Measurements from ENCODE around the gene TST.
A peak's percentile ranks its signal among the peaks of the same experiment; 100 is the strongest.

The TST gene

DNA sequence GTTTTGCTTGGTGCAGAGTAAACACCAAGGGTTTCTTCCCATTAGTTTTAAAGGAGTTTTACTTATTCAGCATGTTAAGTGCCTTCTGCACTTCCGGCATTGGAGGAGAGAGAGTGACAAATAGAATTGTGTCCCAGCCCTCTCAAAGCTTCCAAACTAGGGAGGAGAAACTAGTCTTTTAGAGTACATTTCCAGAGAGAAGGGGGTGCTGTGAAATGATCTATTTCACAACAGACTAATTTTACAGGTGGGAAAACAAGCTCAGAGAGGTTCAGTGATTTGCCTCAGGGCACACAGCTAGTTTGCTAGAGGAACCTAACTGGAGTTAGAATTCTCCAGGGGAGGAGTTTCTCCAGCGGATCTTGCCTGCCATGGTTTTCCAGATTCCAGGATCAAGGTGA is 12.9 kb upstream of the TST start:
- Histone ChIP-seq H3K27ac (no peak overlapping the region), H3K4me3 (ENCODE audit: low read depth, low read length) (no peak overlapping the region), H3K36me3 (peaks cover 15% of the 10 kb centered on the region; the same call in 1 of the 2 replicates), H3K27me3 (ENCODE audit: insufficient read depth, low read depth, severe bottlenecking) (no peaks in the 10 kb centered on the region), H3K9me3 (ENCODE audit: severe bottlenecking) (no peaks in the 10 kb centered on the region)
- TF ChIP-seq, protein P1, sequence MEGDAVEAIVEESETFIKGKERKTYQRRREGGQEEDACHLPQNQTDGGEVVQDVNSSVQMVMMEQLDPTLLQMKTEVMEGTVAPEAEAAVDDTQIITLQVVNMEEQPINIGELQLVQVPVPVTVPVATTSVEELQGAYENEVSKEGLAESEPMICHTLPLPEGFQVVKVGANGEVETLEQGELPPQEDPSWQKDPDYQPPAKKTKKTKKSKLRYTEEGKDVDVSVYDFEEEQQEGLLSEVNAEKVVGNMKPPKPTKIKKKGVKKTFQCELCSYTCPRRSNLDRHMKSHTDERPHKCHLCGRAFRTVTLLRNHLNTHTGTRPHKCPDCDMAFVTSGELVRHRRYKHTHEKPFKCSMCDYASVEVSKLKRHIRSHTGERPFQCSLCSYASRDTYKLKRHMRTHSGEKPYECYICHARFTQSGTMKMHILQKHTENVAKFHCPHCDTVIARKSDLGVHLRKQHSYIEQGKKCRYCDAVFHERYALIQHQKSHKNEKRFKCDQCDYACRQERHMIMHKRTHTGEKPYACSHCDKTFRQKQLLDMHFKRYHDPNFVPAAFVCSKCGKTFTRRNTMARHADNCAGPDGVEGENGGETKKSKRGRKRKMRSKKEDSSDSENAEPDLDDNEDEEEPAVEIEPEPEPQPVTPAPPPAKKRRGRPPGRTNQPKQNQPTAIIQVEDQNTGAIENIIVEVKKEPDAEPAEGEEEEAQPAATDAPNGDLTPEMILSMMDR (IDR thresholded peaks at IDR 0.05; ENCODE audit: low read depth, low read length): no peak
- DNase-seq: no peak

DNA sequence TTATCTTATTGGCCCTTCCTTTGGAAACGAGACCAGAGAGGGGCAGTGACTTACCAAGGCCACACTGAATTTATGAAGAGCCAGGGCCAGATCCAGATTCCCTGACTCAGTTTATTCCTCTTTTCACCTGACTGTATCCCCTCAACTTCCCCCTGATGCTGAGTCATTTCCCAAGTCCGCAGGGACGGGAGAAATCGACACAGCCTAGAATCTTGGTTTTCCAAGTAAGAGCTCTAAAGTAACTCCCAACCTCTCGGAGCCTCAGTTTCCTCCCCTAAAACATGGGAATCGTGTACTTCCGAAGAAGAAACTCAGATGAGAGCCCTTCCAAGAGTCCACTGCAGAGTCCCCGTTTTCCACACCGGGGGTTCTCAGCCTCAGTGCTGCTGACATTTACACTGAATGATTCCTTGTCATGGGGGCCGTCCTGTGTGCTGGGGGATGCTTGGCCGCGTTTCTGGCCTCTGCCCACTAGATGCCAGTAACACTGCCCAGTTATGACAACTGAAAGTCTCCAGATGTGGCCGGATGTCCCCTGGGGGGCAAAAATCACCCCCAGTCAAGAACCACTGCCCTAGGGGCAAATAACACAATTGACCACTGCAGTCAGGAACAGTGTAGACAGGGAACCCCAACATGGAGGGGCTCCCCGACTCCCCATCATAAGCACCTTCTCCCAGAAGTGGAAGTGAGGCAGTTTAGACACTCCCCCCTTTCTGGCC is 11.5 kb upstream of the TST start:
- TF ChIP-seq, protein P1 (IDR thresholded peaks at IDR 0.05; ENCODE audit: low read depth, low read length): peak; percentile 26; the same call in 1 of the 2 replicates
- Histone ChIP-seq H3K4me3 (ENCODE audit: low read depth, low read length) (no peak overlapping the region), H3K27me3 (ENCODE audit: insufficient read depth, low read depth, severe bottlenecking) (no peaks in the 10 kb centered on the region), H3K9me3 (ENCODE audit: severe bottlenecking) (no peaks in the 10 kb centered on the region), H3K36me3 (peaks cover 21% of the 10 kb centered on the region; the same call in 1 of the 2 replicates), H3K27ac (no peak overlapping the region)
- DNase-seq: no peak

DNA sequence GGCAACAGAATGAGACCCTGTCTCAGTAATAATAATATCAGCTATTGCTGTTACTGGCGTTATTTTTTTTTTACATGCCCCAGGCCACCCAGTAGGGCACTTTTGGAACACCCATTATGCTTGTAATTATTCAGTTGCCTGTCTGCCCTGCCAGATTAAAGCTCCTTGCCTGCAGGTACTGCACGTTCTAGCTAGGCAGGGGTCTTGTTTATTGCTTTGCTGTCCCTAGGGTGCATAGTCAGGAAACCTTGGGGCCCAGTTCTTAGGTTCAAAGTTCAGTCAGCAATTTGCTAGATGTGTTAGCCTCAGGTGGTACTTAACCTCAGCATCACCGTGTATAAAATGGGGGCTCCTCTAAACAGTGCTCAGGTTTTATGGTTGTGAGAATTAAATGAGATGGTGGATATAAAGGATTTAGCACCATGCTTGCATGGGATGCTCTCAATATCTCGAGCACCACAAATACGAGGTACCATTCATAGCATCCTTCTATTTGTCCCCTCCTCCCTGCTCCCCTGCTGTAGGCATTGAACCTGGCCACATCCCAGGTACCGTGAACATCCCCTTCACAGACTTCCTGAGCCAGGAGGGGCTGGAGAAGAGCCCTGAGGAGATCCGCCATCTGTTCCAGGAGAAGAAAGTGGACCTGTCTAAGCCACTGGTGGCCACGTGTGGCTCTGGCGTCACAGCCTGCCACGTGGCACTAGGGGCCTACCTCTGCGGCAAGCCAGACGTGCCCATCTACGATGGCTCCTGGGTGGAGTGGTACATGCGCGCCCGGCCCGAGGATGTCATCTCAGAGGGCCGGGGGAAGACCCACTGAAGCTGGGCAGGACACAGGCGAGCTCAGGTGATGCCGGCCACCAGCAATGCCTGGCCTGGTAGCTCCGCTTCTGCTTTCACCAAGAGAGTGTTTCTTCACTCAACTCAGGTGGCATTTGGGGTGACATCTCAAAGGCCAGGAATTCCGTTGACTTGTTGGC is 9.7 kb upstream of the TST start:
- no peak for DNase-seq
- TF ChIP-seq, protein P1 (IDR thresholded peaks at IDR 0.05; ENCODE audit: low read depth, low read length): no peak
- peaks cover 32% of the 10 kb centered on the region for H3K36me3 ChIP-seq
- H3K9me3 ChIP-seq (ENCODE audit: severe bottlenecking): no peaks in the 10 kb centered on the region
- H3K27ac ChIP-seq: no peak overlapping the region
- H3K4me3 ChIP-seq (ENCODE audit: low read depth, low read length): no peak overlapping the region
- no peaks in the 10 kb centered on the region for H3K27me3 ChIP-seq (ENCODE audit: insufficient read depth, low read depth, severe bottlenecking)

DNA sequence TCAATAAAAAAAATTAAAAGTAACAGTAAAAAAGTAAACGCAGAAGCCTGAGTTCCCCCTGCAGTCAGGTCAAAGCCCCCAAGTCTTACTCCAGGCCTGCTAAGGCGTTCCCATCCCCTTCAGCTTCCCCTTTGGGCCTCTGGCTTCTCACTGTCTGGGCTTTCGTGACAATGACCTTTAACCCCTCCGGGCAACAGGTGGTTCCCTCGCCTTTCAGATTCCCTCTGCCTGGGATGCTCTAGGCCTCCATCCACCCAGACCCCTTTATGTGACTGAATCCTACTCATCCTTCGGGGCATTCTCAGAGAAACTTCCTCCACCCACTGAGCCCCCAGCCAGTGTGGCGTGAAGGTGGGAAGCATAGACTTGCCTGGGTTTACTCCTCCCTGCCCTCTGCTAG is 8.3 kb upstream of the TST start:
- H3K9me3 ChIP-seq (ENCODE audit: severe bottlenecking): no peaks in the 10 kb centered on the region
- TF ChIP-seq, protein P1 (IDR thresholded peaks at IDR 0.05; ENCODE audit: low read depth, low read length): no peak
- peaks cover 32% of the 10 kb centered on the region for H3K36me3 ChIP-seq
- no peak overlapping the region for H3K27ac ChIP-seq
- H3K27me3 ChIP-seq (ENCODE audit: insufficient read depth, low read depth, severe bottlenecking): no peaks in the 10 kb centered on the region
- DNase-seq: no peak
- H3K4me3 ChIP-seq (ENCODE audit: low read depth, low read length): no peak overlapping the region

DNA sequence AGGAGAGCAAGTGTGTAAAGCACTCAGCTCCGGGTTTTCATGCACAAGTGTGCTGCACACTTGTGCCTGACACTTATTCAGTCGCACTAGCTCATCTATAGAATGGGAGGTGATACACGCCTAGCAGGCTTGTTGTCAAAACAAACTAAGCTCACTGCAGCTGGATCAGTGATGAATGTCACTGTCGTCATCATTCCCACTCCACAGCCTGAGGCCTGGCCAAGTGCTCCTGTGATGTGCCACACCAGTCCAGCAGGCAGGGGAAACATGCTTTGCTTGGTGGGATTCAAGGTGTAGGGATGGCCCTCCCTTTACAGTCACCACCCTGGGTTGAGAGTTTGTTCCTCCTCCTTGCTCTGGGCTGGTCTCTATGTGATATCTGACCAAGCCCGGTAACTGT is 7.1 kb upstream of the TST start:
- TF ChIP-seq, protein P1 (IDR thresholded peaks at IDR 0.05; ENCODE audit: low read depth, low read length): no peak
- H3K4me3 ChIP-seq (ENCODE audit: low read depth, low read length): no peak overlapping the region
- H3K9me3 ChIP-seq (ENCODE audit: severe bottlenecking): no peaks in the 10 kb centered on the region
- H3K36me3 ChIP-seq: peaks cover 32% of the 10 kb centered on the region
- no peak for DNase-seq
- no peak overlapping the region for H3K27ac ChIP-seq
- H3K27me3 ChIP-seq (ENCODE audit: insufficient read depth, low read depth, severe bottlenecking): no peaks in the 10 kb centered on the region
